Measurements from ENCODE around the gene MFSD6.

Gene MFSD6

GRCh38 chr2:190534310-190535120, 126.4 kb downstream of the MFSD6 start, which contains the start of gene NEMP2:
Gene NEMP2, minus strand, starts transcription at chr2:190534722. Its CDS starts 67 bp downstream, at chr2:190534655.
- DNase-seq: peak; percentile 52

GRCh38 chr2:190535121-190535439, 126.9 kb downstream of the MFSD6 start:
- DNase-seq: no peak

- no peak for DNase-seq
Measured at GRCh38 chr2:190535586-190535985, 127.4 kb downstream of the MFSD6 start.

GRCh38 chr2:190537765-190538164, 129.6 kb downstream of the MFSD6 start:
- no peak for DNase-seq

GRCh38 chr2:190538201-190538600, 130.0 kb downstream of the MFSD6 start:
- no peak for DNase-seq

- no peak for DNase-seq
Measured at GRCh38 chr2:190540048-190540447, 131.9 kb downstream of the MFSD6 start.

GRCh38 chr2:190545093-190545492, 136.9 kb downstream of the MFSD6 start:
- no peak for DNase-seq

- no peak for DNase-seq
Measured at GRCh38 chr2:190545555-190546385, 137.6 kb downstream of the MFSD6 start.

GRCh38 chr2:190546734-190547133, 138.6 kb downstream of the MFSD6 start:
- DNase-seq: no peak

- no peak for DNase-seq
Measured at GRCh38 chr2:190547886-190548285, 139.7 kb downstream of the MFSD6 start.

- DNase-seq: no peak
Measured at GRCh38 chr2:190550137-190550536, 142.0 kb downstream of the MFSD6 start.
